NCI-H1436 treated with DMSO at 0.1 percent for 48 hours (cell line): Measurements from ENCODE around the gene IRGM.

Experiments used
- DNase-seq: peaks from one replicate; lab custom pipeline; 2025; lab: John Stamatoyannopoulos, UW

Gene IRGM

GRCh38 chr5:150895431-150896428, 49.4 kb downstream of the IRGM start:
- no peak for DNase-seq
